ENCODE data around the gene TLE7.

The TLE7 gene

GRCh38 chr16:71464231-71464630, 22.4 kb upstream of the TLE7 start:
- intact Hi-C loops (cut with micrococcal nuclease), result loop anchor here (5.0 to 10.0 kb wide), 2 partner anchors 33 to 179 kb away; partner anchors contain the start of gene CMTR2
- H3K36me3 Mint-ChIP-seq (ENCODE audit: low read depth), result peaks cover 8% of the 10 kb centered on the region
- peaks cover 1% of the 10 kb centered on the region for H3K27me3 Mint-ChIP-seq
- no peak overlapping the region for H3K4me3 Mint-ChIP-seq
- H3K4me1 Mint-ChIP-seq (ENCODE audit: low read depth), result peaks cover 5% of the 10 kb centered on the region
- H3K9me3 Mint-ChIP-seq, result no peaks in the 10 kb centered on the region
- H3K27ac Mint-ChIP-seq, result no peak overlapping the region

- intact Hi-C loops (cut with micrococcal nuclease), result loop anchor here (1.0 to 10.0 kb wide), 3 partner anchors 22 to 177 kb away; partner anchors contain the start of gene CMTR2
- Mint-ChIP-seq H3K4me1 (ENCODE audit: low read depth) (peaks cover 5% of the 10 kb centered on the region), H3K36me3 (ENCODE audit: low read depth) (peaks cover 8% of the 10 kb centered on the region), H3K4me3 (peak within 1 kb of the TSS; percentile 91), H3K27me3 (peaks cover 1% of the 10 kb centered on the region), H3K27ac (peak within 1 kb of the TSS; percentile 81), H3K9me3 (no peaks in the 10 kb centered on the region)
These were observed 20.1 kb upstream of the TLE7 start, which contains the start of gene ZNF23 for GRCh38 chr16:71461686-71462648. Gene ZNF23 (minus strand): TSS chr16:71462247. CDS start chr16:71456796, 5,451 bp downstream.

GRCh38 chr16:71460941-71461340, 19.1 kb upstream of the TLE7 start:
- Mint-ChIP-seq H3K36me3 (ENCODE audit: low read depth) (peaks cover 17% of the 10 kb centered on the region), H3K9me3 (peaks cover 1% of the 10 kb centered on the region), H3K4me3 (no peak overlapping the region), H3K27me3 (peaks cover 1% of the 10 kb centered on the region), H3K4me1 (ENCODE audit: low read depth) (peaks cover 5% of the 10 kb centered on the region), H3K27ac (no peak overlapping the region)
- intact Hi-C loops (cut with micrococcal nuclease), result loop anchor here (5.0 to 10.0 kb wide), 2 partner anchors 36 to 176 kb away; partner anchors contain the start of gene CMTR2

GRCh38 chr16:71460236-71460635, 18.4 kb upstream of the TLE7 start:
- no peak overlapping the region for H3K27ac Mint-ChIP-seq
- H3K4me1 Mint-ChIP-seq (ENCODE audit: low read depth), result peaks cover 5% of the 10 kb centered on the region
- H3K4me3 Mint-ChIP-seq, result no peak overlapping the region
- intact Hi-C loops (cut with micrococcal nuclease), result loop anchor here (5.0 to 10.0 kb wide), 2 partner anchors 37 to 175 kb away; partner anchors contain the start of gene CMTR2
- H3K36me3 Mint-ChIP-seq (ENCODE audit: low read depth), result peaks cover 24% of the 10 kb centered on the region
- H3K27me3 Mint-ChIP-seq, result peaks cover 1% of the 10 kb centered on the region
- H3K9me3 Mint-ChIP-seq, result peaks cover 8% of the 10 kb centered on the region

GRCh38 chr16:71459510-71459909, 17.7 kb upstream of the TLE7 start:
- Mint-ChIP-seq H3K27me3 (peaks cover 1% of the 10 kb centered on the region), H3K4me1 (ENCODE audit: low read depth) (peaks cover 5% of the 10 kb centered on the region), H3K9me3 (peaks cover 16% of the 10 kb centered on the region), H3K4me3 (no peak overlapping the region), H3K36me3 (ENCODE audit: low read depth) (peaks cover 31% of the 10 kb centered on the region), H3K27ac (no peak overlapping the region)
- intact Hi-C loops (cut with micrococcal nuclease), result no loop called here

GRCh38 chr16:71456801-71457200, 14.9 kb upstream of the TLE7 start:
- Mint-ChIP-seq H3K27ac (no peak overlapping the region), H3K4me3 (no peak overlapping the region), H3K27me3 (no peaks in the 10 kb centered on the region), H3K9me3 (peaks cover 43% of the 10 kb centered on the region), H3K36me3 (ENCODE audit: low read depth) (peaks cover 53% of the 10 kb centered on the region), H3K4me1 (ENCODE audit: low read depth) (no peaks in the 10 kb centered on the region)
- intact Hi-C loops (cut with micrococcal nuclease), result no loop called here

GRCh38 chr16:71453036-71453435, 11.2 kb upstream of the TLE7 start:
- peaks cover 83% of the 10 kb centered on the region for H3K36me3 Mint-ChIP-seq (ENCODE audit: low read depth)
- peaks cover 79% of the 10 kb centered on the region for H3K9me3 Mint-ChIP-seq
- H3K27me3 Mint-ChIP-seq, result no peaks in the 10 kb centered on the region
- H3K27ac Mint-ChIP-seq, result no peak overlapping the region
- intact Hi-C loops (cut with micrococcal nuclease), result no loop called here
- no peak overlapping the region for H3K4me3 Mint-ChIP-seq
- no peaks in the 10 kb centered on the region for H3K4me1 Mint-ChIP-seq (ENCODE audit: low read depth)

- peaks cover 55% of the 10 kb centered on the region for H3K36me3 Mint-ChIP-seq (ENCODE audit: low read depth)
- no peaks in the 10 kb centered on the region for H3K4me1 Mint-ChIP-seq (ENCODE audit: low read depth)
- intact Hi-C loops (cut with micrococcal nuclease), result no loop called here
- peaks cover 87% of the 10 kb centered on the region for H3K9me3 Mint-ChIP-seq
- H3K27me3 Mint-ChIP-seq, result no peaks in the 10 kb centered on the region
- no peak overlapping the region for H3K27ac Mint-ChIP-seq
- H3K4me3 Mint-ChIP-seq, result no peak overlapping the region
These were observed 7.2 kb upstream of the TLE7 start for GRCh38 chr16:71449020-71449419.

GRCh38 chr16:71448274-71448866, 6.5 kb upstream of the TLE7 start:
- H3K4me3 Mint-ChIP-seq, result no peak overlapping the region
- H3K36me3 Mint-ChIP-seq (ENCODE audit: low read depth), result peaks cover 49% of the 10 kb centered on the region
- no peaks in the 10 kb centered on the region for H3K4me1 Mint-ChIP-seq (ENCODE audit: low read depth)
- H3K27me3 Mint-ChIP-seq, result no peaks in the 10 kb centered on the region
- H3K27ac Mint-ChIP-seq, result no peak overlapping the region
- peaks cover 87% of the 10 kb centered on the region for H3K9me3 Mint-ChIP-seq
- intact Hi-C loops (cut with micrococcal nuclease), result no loop called here

GRCh38 chr16:71443714-71444113, 1.9 kb upstream of the TLE7 start:
- H3K36me3 Mint-ChIP-seq (ENCODE audit: low read depth), result peaks cover 2% of the 10 kb centered on the region
- peaks cover 51% of the 10 kb centered on the region for H3K9me3 Mint-ChIP-seq
- no peak overlapping the region for H3K27ac Mint-ChIP-seq
- no peaks in the 10 kb centered on the region for H3K4me1 Mint-ChIP-seq (ENCODE audit: low read depth)
- H3K4me3 Mint-ChIP-seq, result no peak overlapping the region
- H3K27me3 Mint-ChIP-seq, result peaks cover 10% of the 10 kb centered on the region
- intact Hi-C loops (cut with micrococcal nuclease), result no loop called here

- peaks cover 12% of the 10 kb centered on the region for H3K27me3 Mint-ChIP-seq
- intact Hi-C loops (cut with micrococcal nuclease), result no loop called here
- no peak overlapping the region for H3K27ac Mint-ChIP-seq
- H3K36me3 Mint-ChIP-seq (ENCODE audit: low read depth), result no peaks in the 10 kb centered on the region
- peaks cover 39% of the 10 kb centered on the region for H3K9me3 Mint-ChIP-seq
- no peaks in the 10 kb centered on the region for H3K4me1 Mint-ChIP-seq (ENCODE audit: low read depth)
- no peak overlapping the region for H3K4me3 Mint-ChIP-seq
These were observed 355 bp downstream of the TLE7 start for GRCh38 chr16:71441348-71442050.

- Mint-ChIP-seq H3K36me3 (ENCODE audit: low read depth) (no peaks in the 10 kb centered on the region), H3K27me3 (peaks cover 12% of the 10 kb centered on the region), H3K4me1 (ENCODE audit: low read depth) (no peaks in the 10 kb centered on the region), H3K27ac (no peak overlapping the region), H3K9me3 (peaks cover 33% of the 10 kb centered on the region), H3K4me3 (no peak overlapping the region)
- intact Hi-C loops (cut with micrococcal nuclease), result no loop called here
These were observed 1.0 kb downstream of the TLE7 start for GRCh38 chr16:71440669-71441347.

GRCh38 chr16:71439523-71439922, 2.3 kb downstream of the TLE7 start:
- peaks cover 12% of the 10 kb centered on the region for H3K27me3 Mint-ChIP-seq
- no peak overlapping the region for H3K27ac Mint-ChIP-seq
- H3K9me3 Mint-ChIP-seq, result peaks cover 21% of the 10 kb centered on the region
- no peaks in the 10 kb centered on the region for H3K36me3 Mint-ChIP-seq (ENCODE audit: low read depth)
- H3K4me3 Mint-ChIP-seq, result no peak overlapping the region
- intact Hi-C loops (cut with micrococcal nuclease), result no loop called here
- no peaks in the 10 kb centered on the region for H3K4me1 Mint-ChIP-seq (ENCODE audit: low read depth)

Measured in dendritic cell treated with granulocyte-macrophage colony-stimulating factor and Interleukin-4, amounts not matched to agents 40 ng/mL and 50 ng/mL, for 4 days (primary cell).